GM19395 (cell line): ENCODE results near the gene AKAP9.
A peak's percentile ranks its signal among the peaks of the same experiment; 100 is the strongest.
"Not testable (repeated sequence)": the region's sequence is repeated elsewhere in the genome, so short reads cannot be mapped to it uniquely, and the experiment has no call there.

ENCODE experiments used
- ATAC-seq: cut with Tn5 transposase; IDR thresholded peaks from one replicate; pipeline ENCODE4 v1.9.1; 2021; ENCODE audit warnings: mild to moderate bottlenecking, moderate library complexity; ENCODE audit not compliant: unreplicated experiment

The AKAP9 gene

DNA sequence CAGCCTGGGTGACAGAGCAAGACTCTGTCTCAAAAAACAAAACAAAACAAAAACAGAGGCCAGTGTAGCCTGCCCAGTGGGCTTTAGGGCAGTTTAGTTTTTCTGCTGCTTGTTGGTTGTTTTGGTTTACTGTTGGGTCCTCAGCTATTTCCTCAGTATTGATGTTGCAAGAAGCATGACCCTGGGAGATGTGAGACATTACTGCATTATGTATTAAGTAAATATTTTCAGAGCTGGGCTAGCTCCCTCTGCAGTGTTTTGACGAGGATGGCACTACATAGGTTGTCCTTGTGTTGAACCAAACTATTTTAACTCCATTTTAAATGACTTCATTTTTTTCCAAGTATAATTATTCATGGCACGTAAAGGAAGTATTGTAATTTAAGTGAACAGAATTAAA is 4.8 kb downstream of the AKAP9 start:
- ATAC-seq = no peak

DNA sequence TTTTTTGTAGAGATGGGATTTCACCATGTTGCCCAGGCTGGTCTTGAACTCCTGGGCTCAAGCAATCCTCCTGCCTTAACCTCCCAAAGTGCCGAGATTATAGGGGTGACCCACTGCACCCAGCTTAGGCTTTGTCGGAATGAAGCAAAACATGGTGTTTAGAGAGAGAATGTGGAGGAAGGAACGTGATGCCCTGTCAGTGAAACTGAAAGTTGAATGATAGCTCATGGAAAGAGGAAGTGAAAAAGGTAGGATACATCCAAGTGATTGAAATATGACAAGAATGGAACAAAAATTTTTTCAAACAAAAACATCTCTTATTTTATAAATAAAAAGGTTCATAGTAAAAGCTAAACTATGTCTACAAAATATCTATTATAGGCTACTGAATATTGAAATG is 5.9 kb downstream of the AKAP9 start:
- no peak for ATAC-seq

DNA sequence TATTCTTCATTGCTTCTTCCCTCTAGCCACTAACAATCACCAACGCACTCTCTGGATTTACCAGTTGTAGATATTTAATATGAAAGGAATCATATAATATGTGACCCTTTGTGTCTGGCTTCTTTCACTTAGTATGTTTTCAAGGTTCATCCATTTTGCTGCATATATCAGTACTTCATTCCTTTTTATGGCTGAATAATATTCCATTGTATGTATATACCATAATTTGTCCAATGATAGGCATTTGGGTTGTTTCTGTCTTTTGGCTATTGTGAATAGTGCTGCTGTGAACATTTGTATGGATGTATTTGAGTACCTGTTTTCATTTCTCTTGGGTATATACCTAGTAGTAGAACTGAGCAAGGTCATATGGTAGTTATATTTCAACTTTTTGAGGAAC is 7.3 kb downstream of the AKAP9 start:
- no peak for ATAC-seq

DNA sequence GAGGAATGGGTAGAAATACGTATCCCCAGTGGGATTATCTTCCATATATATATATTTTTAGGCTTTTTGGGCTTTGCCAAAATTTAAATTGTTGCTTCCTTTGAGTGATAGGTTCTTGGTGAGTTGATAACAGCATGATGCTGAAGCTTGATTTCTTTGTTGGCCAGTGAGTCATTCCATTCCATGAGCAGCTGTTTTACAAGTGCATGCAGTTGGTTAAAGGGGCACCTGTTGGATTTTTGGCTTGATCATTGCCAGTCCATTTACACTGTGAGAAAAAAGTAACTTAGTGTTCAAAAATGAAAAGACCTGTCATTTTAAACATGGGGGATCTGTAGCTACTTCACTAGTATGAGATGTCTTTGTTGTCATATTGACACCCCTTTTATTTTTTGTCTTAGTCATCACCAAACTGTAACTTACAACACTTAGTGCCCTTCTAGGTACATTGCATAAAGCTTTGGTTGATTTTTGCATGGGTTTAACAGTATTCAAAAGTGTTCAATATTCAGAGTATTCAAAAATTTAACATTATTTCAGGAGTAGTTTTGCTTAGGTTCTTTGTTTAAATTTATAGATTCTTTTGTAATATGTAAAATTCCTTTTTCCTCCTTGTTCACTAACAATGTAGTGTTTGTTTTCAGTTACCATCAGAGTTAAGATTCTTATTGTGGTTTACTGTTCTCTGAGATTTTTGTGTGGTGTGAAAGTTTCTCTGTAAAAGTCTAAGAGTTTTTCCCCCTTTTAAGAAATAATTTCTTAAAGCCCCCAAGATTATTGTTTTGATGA is 8.8 kb downstream of the AKAP9 start:
- ATAC-seq = peak; percentile 59

DNA sequence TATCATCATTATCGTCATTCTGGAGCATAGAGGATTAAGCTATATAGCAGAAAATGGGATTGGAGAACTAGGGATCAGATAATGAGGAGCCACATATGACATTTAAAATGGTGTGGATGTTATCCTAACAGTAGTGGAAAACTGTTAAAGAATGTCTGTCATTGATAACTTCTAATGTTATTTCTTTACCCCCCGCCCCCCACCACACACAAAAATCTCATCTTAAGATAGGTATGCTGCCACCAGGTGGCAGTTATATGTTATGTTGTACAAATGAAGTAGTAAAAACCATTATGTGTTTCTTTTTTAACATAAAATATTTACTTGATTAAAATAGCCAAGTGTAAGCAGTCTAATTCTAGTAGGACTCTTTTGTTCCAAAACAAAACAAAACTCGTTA is 13.0 kb downstream of the AKAP9 start:
- no peak for ATAC-seq

DNA sequence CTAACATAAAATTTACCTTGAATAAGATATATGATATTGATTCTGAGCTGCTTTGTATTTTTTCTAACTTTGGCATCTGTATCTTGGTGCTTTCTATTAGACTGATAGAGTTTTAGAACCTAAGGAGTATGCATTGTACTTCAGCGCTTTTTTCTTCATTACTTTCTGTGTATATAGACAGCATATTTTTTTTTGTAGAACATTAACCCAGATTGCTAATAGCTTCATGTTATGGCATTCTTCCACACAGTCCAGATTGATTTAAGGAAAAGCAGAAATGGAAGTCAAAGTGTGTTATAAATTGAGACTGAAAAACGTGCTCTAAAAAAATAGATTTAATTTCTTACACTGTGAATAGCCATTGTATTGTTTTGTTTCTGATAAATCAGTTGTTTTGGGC is 15.8 kb downstream of the AKAP9 start:
- not testable (repeated sequence) for ATAC-seq

DNA sequence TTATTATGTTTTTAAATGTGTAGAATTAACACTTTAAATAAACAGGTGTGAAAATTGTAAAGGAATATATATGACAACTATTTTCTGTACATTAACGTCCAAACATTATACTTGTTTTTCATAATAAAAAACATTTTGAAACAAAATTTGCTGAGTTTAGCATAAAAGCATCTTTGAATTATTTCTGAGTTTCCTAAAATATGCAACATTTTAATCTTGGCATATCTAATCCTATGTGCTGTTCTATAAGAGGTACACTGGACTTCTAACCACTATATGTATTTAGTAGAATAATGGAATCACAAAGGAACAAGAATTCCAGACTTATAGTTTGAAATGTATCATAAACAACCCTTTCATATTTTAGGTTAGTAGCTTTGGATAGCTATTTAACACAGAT is 16.6 kb downstream of the AKAP9 start:
- no peak for ATAC-seq

DNA sequence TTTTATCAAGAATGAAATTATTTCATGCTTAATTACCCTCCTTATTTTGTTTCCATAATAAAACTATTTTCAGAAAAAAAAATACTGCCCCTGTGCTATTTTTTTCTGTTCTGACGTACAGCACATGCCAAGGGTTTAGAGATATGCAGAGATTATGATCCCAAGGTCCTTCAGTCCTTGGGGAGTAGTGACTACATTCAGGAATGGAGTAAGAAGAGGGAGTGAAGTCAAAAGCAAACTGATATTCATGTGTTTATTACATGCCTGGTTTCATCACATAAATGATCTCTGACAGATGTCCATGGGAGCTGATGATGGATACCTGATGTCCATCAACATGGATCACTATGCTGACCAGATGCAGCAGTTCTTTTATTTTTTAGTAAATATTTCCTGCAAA is 17.2 kb downstream of the AKAP9 start:
- no peak for ATAC-seq

DNA sequence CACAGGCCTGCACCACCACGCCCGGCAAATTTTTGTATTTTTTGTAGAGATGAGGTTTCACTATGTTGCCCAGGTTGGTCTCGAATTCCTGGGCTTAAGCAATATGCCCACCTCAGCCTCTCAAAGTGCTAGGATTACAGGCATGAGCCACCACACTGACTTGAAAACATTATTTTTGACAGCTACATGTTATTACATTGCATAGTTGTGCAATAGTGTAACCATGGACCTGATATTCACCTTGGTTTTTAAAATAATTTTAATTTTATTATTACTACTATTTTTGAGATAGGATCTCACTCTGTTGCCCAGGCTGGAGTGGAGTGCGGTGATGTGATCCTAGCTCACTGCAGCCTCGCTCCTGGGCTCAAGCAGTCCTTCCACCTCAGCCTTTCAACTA is 18.4 kb downstream of the AKAP9 start:
- ATAC-seq = no peak

DNA sequence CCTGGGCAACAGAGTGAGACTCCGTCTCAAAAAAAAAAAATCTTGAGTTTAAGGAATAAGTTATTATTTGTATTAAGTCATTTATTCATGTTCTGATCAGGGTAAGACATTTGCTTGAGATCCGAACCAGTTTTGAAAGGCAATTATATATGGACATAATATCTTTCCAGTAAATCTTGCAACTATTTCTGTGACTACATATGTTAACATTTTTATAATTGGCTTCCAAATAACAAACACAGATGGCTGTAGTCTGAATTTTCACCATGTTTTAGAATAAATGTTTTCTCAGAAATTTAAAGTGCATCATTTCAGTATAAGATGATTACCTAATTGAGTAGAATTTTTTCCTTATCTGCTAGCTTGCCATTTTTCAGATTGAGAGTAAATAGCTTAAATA is 21.2 kb downstream of the AKAP9 start:
- no peak for ATAC-seq

DNA sequence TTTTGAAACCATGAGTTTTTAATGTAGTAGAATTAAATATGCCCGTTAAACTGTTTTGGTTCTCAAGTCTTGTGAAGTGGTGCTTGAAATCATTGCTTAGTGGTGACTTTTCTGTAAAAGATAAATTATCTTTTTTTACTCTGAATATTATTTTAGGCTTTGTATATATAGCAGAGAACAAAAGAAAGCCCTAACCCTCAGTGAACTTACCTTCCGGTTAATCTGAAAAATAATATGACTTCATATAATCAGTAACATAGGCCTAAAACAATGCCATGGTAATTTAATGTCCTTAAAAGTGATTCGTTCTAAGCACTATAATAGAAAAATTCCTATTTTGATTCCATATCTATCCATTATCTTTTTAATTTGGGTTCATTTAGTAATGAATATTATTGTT is 21.8 kb downstream of the AKAP9 start:
- no peak for ATAC-seq

DNA sequence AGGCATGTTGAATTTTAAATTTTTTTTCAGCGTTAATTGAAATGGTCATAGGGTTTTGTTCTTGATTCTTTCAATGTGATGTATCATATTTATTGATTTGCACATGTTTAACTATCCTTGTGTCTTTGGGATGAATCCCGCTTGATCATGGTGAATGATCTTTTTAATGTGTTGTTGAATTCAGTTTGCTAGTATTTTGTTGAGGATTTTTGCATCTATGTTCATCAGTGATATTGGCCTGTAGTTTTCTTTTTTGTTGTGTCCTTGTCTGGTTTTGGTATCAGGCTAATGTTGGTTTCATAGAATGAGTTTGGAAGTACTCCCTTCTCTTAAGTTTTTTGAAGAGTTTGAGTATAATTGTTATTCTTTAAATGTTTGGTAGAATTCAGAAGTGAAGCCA is 26.9 kb downstream of the AKAP9 start:
- not testable (repeated sequence) for ATAC-seq

DNA sequence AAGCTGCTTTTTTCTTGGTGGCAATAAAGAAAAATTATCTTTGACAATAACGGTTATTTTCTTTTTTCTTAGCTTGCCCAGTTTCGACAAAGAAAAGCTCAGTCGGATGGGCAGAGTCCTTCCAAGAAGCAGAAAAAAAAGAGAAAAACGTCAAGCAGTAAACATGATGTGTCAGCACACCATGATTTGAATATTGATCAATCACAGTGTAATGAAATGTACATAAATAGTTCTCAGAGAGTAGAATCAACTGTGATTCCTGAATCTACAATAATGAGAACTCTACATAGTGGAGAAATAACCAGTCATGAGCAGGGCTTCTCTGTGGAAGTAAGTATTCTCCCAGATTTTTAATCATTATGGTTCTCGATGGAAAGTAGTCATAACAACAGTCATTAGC is 33.0 kb downstream of the AKAP9 start:
- ATAC-seq = no peak

DNA sequence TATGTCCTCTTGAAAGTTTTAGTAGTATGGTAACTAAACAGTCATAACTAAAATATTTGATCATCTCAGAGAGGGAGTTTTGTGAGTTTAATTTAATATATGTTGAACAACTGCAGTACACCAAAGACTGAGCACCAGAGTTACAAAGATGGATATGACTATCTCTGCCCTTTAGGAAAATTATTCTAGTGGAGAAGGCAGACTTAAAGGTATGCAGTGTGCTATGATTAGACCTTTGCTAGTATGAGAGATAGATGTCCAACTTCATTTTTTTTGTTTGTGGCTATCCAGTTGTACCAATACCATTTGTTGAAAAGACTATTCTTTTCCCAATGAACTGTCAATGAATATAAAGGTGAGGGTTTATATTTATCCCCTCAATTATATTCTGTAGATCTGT is 33.4 kb downstream of the AKAP9 start:
- no peak for ATAC-seq

DNA sequence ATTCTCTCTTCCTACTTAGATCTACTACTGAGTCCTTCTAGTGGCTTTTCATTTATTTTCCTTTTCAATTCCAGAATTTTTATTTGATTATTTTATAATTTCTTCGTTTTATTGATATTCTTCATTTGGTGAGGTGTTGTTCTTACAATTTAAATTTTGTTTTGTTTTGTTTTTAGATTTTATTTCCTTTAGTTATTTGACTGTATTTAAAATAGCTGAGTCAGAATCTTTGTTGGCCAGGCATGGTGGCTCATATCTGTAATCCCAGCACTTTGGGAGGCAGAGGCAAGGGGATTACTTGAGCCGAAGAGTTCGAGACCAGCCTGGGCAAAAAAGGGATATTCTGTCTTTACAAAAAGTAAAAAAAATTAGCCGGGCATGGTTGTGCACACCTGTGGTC is 36.1 kb downstream of the AKAP9 start:
- no peak for ATAC-seq

DNA sequence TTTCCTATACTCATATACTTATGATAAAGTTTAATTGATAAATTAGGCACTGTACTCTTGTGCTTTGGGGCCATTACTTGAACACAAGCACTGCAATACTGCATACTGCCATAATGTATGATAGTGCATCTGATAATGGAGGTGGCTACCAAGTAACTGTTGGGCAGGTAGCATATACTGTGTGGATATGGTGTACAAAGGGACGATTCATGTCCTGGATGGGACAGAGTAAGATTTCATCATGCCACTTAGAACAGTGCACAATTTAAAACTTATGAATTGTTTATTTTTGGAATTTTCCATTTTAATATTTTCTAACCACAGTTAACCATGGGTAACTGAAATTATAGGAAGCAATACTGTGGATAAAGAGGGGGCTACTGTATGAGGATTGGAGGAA is 38.9 kb downstream of the AKAP9 start:
- no peak for ATAC-seq

DNA sequence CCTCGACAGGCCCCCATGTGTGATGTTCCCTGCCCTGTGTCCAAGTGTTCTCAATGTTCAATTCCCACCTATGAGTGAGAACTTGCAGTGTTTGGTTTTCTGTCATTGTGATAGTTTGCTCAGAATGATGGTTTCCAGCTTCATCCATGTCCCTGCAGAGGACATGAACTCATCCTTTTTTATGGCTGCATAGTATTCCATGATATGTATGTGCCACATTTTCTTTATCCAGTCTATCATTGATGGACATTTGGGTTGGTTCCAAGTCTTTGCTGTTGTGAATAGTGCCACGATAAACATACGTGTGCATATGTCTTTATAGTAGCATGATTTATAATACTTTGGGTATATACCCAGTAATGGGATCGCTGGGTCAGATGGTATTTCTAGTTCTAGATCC is 41.7 kb downstream of the AKAP9 start:
- ATAC-seq = not testable (repeated sequence)

DNA sequence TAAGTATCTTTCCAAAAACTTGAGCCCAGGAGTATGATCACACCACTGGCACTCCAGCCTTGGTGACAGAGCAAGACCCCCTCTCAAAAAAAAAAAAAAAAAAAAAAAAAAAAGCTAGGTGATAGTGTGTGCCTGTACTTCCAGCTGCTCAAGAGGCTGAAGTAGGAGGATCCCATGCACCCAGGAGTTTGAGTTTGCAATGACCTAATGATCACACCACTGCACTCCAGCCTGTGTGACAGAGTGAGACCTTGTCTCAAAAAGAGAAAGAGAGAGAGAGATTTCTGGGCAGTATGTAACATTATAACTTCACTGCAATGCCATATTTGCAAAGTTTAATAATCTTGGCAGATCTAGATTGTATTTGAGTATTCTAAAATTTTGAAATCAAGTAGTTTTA is 47.6 kb downstream of the AKAP9 start:
- no peak for ATAC-seq

DNA sequence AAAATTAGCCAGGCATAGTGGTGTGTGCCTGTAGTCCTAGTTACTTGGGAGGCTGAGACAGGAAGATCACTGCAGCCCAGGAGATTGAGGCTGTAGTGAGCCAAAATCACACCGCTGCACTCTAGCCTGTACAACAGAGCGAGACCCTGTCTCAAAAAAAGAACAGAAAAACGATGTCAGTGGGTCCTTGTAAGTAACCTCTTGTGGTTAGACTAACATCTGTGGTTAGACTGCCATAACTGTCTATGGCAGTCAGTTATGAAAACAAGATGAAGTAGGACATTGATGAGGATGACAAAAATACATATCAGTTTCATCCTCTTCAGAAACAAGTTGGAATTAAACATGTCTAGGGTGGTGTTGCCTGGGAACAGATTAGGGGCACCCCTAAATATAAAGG is 53.3 kb downstream of the AKAP9 start:
- peak; percentile 62 for ATAC-seq

DNA sequence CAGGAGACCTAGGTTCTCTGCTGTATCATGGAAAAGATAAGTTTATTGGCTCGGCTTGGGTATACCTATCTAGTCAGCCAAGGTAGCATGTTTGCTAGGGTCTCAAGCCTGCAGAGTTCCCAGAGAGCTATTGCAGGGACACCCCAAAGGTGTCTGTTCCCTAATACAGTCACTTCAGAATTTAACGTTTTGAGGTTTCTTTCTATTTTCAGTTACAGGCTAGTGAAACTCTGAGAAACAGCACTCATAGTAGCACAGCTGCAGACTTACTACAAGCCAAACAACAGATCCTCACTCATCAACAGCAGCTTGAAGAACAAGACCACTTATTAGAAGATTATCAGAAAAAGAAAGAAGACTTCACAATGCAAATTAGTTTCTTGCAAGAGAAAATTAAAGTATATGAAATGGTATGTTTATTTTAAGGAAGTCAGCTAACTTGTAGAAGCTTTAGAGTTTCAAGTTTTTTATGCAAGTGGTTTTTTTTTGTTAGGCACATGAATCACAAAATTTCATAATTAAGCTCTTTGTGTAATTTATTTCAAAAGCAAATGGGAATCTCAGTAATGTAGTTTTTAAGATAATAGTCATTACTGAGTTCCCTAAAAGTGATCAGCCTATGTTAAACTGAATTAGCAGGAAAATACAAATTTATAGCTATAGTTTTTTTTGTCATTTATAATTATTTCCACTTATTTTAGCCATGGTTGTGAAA is 54.9 kb downstream of the AKAP9 start:
- ATAC-seq = peak; percentile 95

DNA sequence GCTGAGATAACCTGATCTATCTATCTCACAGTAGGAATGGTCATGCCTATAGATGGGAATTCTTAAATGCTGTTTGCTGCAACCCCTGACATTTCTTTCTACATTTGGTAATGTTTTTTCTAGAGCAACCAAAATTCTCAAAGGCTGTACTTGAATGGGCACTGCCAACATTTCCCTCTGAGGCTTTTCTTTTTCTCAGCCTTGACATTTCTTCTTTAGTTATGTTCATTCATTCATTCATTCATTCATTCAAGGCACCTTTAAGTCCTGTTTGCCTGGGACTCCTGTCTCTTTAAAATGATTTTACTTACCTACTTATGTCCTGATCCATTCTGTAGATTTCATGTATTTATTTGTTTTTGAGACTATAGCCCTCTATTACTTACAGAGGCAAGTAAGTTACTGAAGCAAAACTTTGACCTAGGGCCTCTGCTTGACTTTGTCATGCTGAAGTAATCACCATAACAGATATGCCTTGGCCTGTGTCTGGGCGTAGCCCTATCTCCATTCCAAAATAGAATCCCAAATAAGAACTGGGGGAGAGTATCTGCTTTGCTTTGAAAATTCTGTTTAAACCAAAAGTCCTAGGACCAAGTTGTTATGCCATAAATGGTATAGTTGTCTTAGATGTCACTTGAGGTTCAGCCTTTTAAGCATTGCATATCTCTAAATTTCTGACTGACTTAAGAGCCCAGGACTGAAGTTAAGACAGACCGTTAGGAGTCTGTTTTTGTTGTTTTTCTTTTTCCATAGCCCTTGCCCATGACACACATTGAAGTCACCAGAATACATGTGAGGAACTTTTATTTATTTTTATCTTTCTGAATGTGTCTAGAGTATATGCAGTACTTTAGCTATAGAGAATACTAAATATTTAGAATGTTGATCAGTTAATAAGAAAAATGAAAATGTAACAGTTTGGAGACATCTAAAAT is 59.2 kb downstream of the AKAP9 start:
- ATAC-seq = no peak

DNA sequence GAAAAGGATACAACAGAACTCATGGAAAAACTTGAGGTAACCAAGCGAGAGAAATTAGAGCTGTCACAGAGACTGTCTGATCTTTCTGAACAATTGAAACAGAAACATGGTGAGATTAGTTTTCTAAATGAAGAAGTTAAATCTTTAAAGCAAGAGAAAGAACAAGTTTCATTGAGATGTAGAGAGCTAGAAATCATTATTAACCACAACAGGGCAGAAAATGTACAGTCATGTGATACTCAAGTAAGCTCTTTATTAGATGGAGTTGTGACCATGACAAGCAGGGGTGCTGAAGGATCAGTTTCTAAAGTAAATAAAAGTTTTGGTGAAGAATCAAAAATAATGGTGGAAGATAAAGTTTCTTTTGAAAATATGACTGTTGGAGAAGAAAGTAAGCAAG is 62.1 kb downstream of the AKAP9 start:
- peak; percentile 86 for ATAC-seq
